C4-2B (cell line): Measurements from ENCODE around the gene SLC35A3.

Source experiments
- CTCF ChIP-seq: fragments of 450-650 bp; conservative IDR thresholded peaks from 2 replicates; pipeline ENCODE4 v1.5.1; 2017; ENCODE audit warnings: mild to moderate bottlenecking
- ZFX ChIP-seq: fragments of 450-650 bp; IDR thresholded peaks from 2 replicates; pipeline ENCODE4 v1.6.1; 2017

GRCh38 chr1:99980928-99981327 is 11.1 kb downstream of the SLC35A3 start:
- TF ChIP-seq CTCF (no peak), ZFX (no peak)
